ENCODE data around the gene LENG9.
A peak's percentile ranks its signal among the peaks of the same experiment; 100 is the strongest.

DNA sequence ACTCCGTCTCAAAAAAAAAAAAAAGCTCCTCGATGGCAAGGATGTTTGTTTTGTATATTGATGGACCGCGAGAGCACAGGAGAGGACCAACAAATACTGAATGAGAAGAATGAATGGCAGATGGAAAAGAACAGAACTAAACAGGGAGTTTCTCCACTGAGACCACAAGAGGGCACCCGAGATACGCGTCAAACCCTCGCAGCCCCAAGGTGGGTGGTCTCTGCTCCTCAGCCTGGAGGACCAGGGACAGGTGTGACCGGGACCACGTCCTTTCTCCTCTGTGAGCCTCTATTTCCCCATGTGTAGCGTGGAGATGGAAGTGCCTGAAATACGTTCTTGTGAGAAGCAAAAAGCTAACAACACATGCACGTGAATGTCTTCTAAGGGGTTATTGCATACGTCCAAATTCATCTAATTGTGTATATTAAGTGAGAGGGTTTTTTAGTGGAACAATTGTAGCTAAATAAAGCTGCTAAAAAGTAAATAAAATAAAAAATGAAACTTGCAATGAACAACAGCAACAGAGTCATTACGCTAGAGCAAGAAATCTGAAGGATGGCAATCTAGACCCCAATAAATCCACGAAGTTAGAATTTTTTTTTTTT, 17.9 kb upstream of the LENG9 start:
- TF ChIP-seq, protein P1, sequence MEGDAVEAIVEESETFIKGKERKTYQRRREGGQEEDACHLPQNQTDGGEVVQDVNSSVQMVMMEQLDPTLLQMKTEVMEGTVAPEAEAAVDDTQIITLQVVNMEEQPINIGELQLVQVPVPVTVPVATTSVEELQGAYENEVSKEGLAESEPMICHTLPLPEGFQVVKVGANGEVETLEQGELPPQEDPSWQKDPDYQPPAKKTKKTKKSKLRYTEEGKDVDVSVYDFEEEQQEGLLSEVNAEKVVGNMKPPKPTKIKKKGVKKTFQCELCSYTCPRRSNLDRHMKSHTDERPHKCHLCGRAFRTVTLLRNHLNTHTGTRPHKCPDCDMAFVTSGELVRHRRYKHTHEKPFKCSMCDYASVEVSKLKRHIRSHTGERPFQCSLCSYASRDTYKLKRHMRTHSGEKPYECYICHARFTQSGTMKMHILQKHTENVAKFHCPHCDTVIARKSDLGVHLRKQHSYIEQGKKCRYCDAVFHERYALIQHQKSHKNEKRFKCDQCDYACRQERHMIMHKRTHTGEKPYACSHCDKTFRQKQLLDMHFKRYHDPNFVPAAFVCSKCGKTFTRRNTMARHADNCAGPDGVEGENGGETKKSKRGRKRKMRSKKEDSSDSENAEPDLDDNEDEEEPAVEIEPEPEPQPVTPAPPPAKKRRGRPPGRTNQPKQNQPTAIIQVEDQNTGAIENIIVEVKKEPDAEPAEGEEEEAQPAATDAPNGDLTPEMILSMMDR (IDR thresholded peaks at IDR 0.05): peak in 2 of 3 experiments; percentile 27 to 46
- no peak for TF ChIP-seq POLR2AphosphoS5 (IDR thresholded peaks at IDR 0.05; ENCODE audit: insufficient read depth in 1 of 2, low read depth in 1 of 2)
